A549 (cell line): ENCODE data around the gene PLAC1. TPM values are rescaled to one million over a fixed set of nuclear protein-coding genes. Genes with fewer than 3 reads are reported as not detected.
A peak's percentile ranks its signal among the peaks of the same experiment; 100 is the strongest.

Experiments used
- ATAC-seq, 2 experiments: fragments of 200-7000 bp in 1 of 2; fragments of >200 bp in 1 of 2; cut with Nextera tagmentation in 1 of 2; cut with Tn5 transposase in 1 of 2; 3 replicates each; pipeline versions ENCODE4 v1.8.0 to v1.9.1; 2018 to 2020; ENCODE audit warnings: mild to moderate bottlenecking in 1 of 2, moderate library complexity in 1 of 2
- CTCF ChIA-PET: fragments of 300-600 bp; sonication (Branson Sonifier 250); formaldehyde crosslinking; extraction: SDS; loops from one replicate; lab custom pipeline; 2021; ENCODE audit warnings: antibody characterized with exemption, inconsistent platforms; lab: Yijun Ruan, JAX
- POLR2A ChIA-PET: fragments of 350-600 bp; formaldehyde crosslinking; extraction: SDS; loops from one replicate; lab custom pipeline; 2021; ENCODE audit warnings: antibody characterized with exemption, inconsistent platforms; lab: Yijun Ruan, JAX
- DNase-seq, 2 experiments: peaks; one replicate each; pipeline versions ENCODE4 v3.0.0 to v3.0.0-alpha.2; 2011 to 2016; ENCODE audit warnings: low read depth in 1 of 2, low spot score in 1 of 2
- FAIRE-seq: peaks from 2 replicates; lab custom pipeline; 2011; peaks lifted over from hg19 to GRCh38; lab: Jason Lieb, UNC
- H3K27ac ChIP-seq, 2 experiments: fragments of >200 bp; sonication (Bioruptor Twin); formaldehyde crosslinking; 3 replicates each; pipeline ENCODE4 v1.5.1; 2016 to 2017
- H3K4me1 ChIP-seq: fragments of >200 bp; sonication (Bioruptor Twin); formaldehyde crosslinking; 3 replicates; pipeline ENCODE4 v1.6.1; 2016
- H3K4me2 ChIP-seq: fragments of >200 bp; sonication (Bioruptor Twin); formaldehyde crosslinking; 3 replicates; pipeline ENCODE4 v1.6.1; 2016
- H3K4me3 ChIP-seq: fragments of >200 bp; sonication (Bioruptor Twin); formaldehyde crosslinking; 3 replicates; pipeline ENCODE4 v1.5.1; 2016
- H3K9me3 ChIP-seq: fragments of >200 bp; sonication (Bioruptor Twin); formaldehyde crosslinking; 3 replicates; pipeline ENCODE4 v1.6.1; 2016
- BHLHE40 ChIP-seq: IDR thresholded peaks from 2 replicates; pipeline ENCODE4 v1.6.1; 2012; ENCODE audit warnings: low read depth, low read length, inconsistent platforms
- CTCF ChIP-seq: fragments of >200 bp; sonication (Bioruptor Twin); formaldehyde crosslinking; IDR thresholded peaks from 3 replicates; pipeline ENCODE4 v1.5.1; 2016
- E2F6 ChIP-seq: IDR thresholded peaks from 2 replicates; pipeline ENCODE4 v1.6.1; 2012; ENCODE audit warnings: low read depth, borderline replicate concordance
- ESRRA ChIP-seq: fragments of 150-350 bp; IDR thresholded peaks from 2 replicates; pipeline ENCODE4 v1.6.1; 2014; ENCODE audit warnings: mild to moderate bottlenecking, low read length, borderline replicate concordance
- FOSL2 ChIP-seq, 2 experiments: fragments of 450-650 bp in 1 of 2; fragments of >200 bp in 1 of 2; sonication (Bioruptor Twin) in 1 of 2; formaldehyde crosslinking; IDR thresholded peaks; 2 replicates each; pipeline versions ENCODE4 v1.5.0 to v1.6.1; 2016 to 2020; ENCODE audit warnings: mild to moderate bottlenecking in 1 of 2, moderate library complexity in 1 of 2
- KDM5A ChIP-seq: fragments of 200-600 bp; sonication (generic); IDR thresholded peaks from 2 replicates; pipeline ENCODE4 v1.6.1; 2016; ENCODE audit warnings: antibody characterized with exemption, mild to moderate bottlenecking
- PBX3 ChIP-seq: IDR thresholded peaks from 2 replicates; pipeline ENCODE4 v1.6.1; 2012
- RAD21 ChIP-seq, 2 experiments: fragments of >200 bp in 1 of 2; sonication (Bioruptor Twin) in 1 of 2; formaldehyde crosslinking in 1 of 2; IDR thresholded peaks in 1 of 2; conservative IDR thresholded peaks in 1 of 2; 2 replicates in 1 of 2; 3 replicates in 1 of 2; pipeline ENCODE4 v1.6.1; 2012 to 2018; ENCODE audit warnings: inconsistent platforms in 1 of 2
- SMC3 ChIP-seq: fragments of >200 bp; sonication (Bioruptor Twin); formaldehyde crosslinking; IDR thresholded peaks from 3 replicates; pipeline ENCODE4 v1.6.1; 2018; ENCODE audit warnings: inconsistent platforms
- WGBS: methylation state at CpG from one replicate; pipeline ENCODE4 v1.1.6; 2017; ENCODE audit errors: missing lambda C conversion rate; 5-methylcytosine and 5-hydroxymethylcytosine counted together
- polyA plus RNA-seq, 4 experiments: library from polyadenylated mRNA; depleted of rRNA in 3 of 4; stranded (reverse); fragments of >200 nt; fragmentation: RNase III in 1 of 4; extraction: RNeasy Plus Mini Kit Qiagen cat#74134 plus additional on column Dnase treatment in 1 of 4; gene quantifications; 2 replicates in 3 of 4; 3 replicates in 1 of 4; pipeline ENCODE4 v1.2.3, GENCODE V29; 2011 to 2017
- small RNA-seq, 6 experiments: library from RNA; depleted of rRNA; stranded (forward); fragments of <200 nt; gene quantifications; one replicate each; pipeline ENCODE3, GENCODE V24; 2012

The PLAC1 gene
- polyA plus RNA-seq, 2 of the 4 experiments (the other 2 are of a cell fraction): 0.79 to 2.6 TPM

- peaks cover 12% of the 10 kb centered on the region for H3K4me1 ChIP-seq
- CTCF ChIA-PET: interaction anchor here (0.6 to 6.0 kb wide), 46 partner anchors 8 to 1768 kb away, joined by 3 to 77 read pairs (median 4); no protein-coding TSS in a partner anchor
- peak; percentile 95 to 99 for ATAC-seq
- WGBS: 63% methylated on average over 3 of the region's 3 CpGs
- FAIRE-seq: peak; percentile 78
- H3K27ac ChIP-seq: peak overlapping the region; percentile 72 to 83
- POLR2A ChIA-PET: interaction anchor here (0.8 to 1.4 kb wide), 4 partner anchors 17 to 232 kb away, joined by 3 to 7 read pairs (median 4); no protein-coding TSS in a partner anchor
- peak; percentile 50 to 82 for DNase-seq
- no peak overlapping the region for H3K4me2 ChIP-seq
- no peaks in the 10 kb centered on the region for H3K9me3 ChIP-seq
- H3K4me3 ChIP-seq: no peak overlapping the region
- TF ChIP-seq ESRRA: no peak
- peak; percentile 69 for TF ChIP-seq CTCF
- TF ChIP-seq E2F6: no peak
- peak; percentile 84 to 90 for TF ChIP-seq RAD21 (conservative IDR thresholded peaks at IDR 0.05 in 1 of 2, IDR thresholded peaks at IDR 0.05 in 1 of 2)
- no peak for TF ChIP-seq BHLHE40
- TF ChIP-seq PBX3: no peak
- no peak for TF ChIP-seq KDM5A
- peak; percentile 87 for TF ChIP-seq SMC3
- TF ChIP-seq FOSL2 (IDR thresholded peaks at IDR 0.05): no peak
- TF ChIP-seq FOSL2 (CRISPR knock-in tag; IDR thresholded peaks at IDR 0.05): no peak
These were observed 137.3 kb downstream of the PLAC1 start for GRCh38 chrX:134520860-134521390.

Small RNAs within 50 kb of the gene (small RNA-seq; reads per million reads assigned to genes)
- gene AC004383.1: 0 reads per million in 6 experiments
- 0.86 to 373 (median 143) reads per million in 6 experiments for gene MIR450A1
- gene MIR450A2: 0.45 to 128 (median 52.2) reads per million in 6 experiments
- gene MIR450B: 3.5 to 292 (median 255) reads per million in 6 experiments
- gene MIR503: 372 to 15,648 (median 13,575) reads per million in 6 experiments
- 11.0 to 1,104 (median 375) reads per million in 6 experiments for gene MIR542

Other genes with a start within 250 kb of the PLAC1 start
- 70.6 and 96.6 TPM in 2 replicates for gene HPRT1, start 198.3 kb downstream of the PLAC1 start, polyA plus RNA-seq (2011; rRNA removed)
- 97.4 to 108 TPM (median 101 TPM) in 3 replicates for gene HPRT1, start 198.3 kb downstream of the PLAC1 start, polyA plus RNA-seq (2017; fragmentation: RNase III; extraction: RNeasy Plus Mini Kit Qiagen cat#74134 plus additional on column Dnase treatment)
- gene PABIR2, start 138.7 kb upstream of the PLAC1 start, polyA plus RNA-seq (2011; rRNA removed): 39.0 and 53.8 TPM in 2 replicates
- gene PABIR2, start 138.7 kb upstream of the PLAC1 start, polyA plus RNA-seq (2017; fragmentation: RNase III; extraction: RNeasy Plus Mini Kit Qiagen cat#74134 plus additional on column Dnase treatment): 35.2 to 36.0 TPM (median 35.3 TPM) in 3 replicates